H9 (cell line): ENCODE data around the gene FGD5. TPM values are rescaled to one million over a fixed set of nuclear protein-coding genes. Genes with fewer than 3 reads are reported as not detected.

Source experiments
- DNase-seq: peaks from one replicate; pipeline ENCODE4 v3.0.0-alpha.2; 2017
- H2AFZ ChIP-seq: one replicate; pipeline ENCODE4 v1.6.1; 2013; ENCODE audit warnings: mild to moderate bottlenecking, low read length, control low read depth, moderate library complexity
- H2AK5ac ChIP-seq: 2 replicates; pipeline ENCODE4 v1.6.1; 2013; ENCODE audit warnings: low read length, control low read depth, mixed read lengths; ENCODE audit not compliant: insufficient read length
- H2BK120ac ChIP-seq: one replicate; pipeline ENCODE4 v1.6.1; 2013; ENCODE audit warnings: low read depth, mild to moderate bottlenecking, low read length, control low read depth, inconsistent platforms; ENCODE audit not compliant: poor library complexity, severe bottlenecking
- H2BK12ac ChIP-seq: 2 replicates; pipeline ENCODE4 v1.6.1; 2013; ENCODE audit warnings: low read length, control low read depth, mixed read lengths, low read depth; ENCODE audit not compliant: insufficient read length
- H2BK15ac ChIP-seq: 2 replicates; pipeline ENCODE4 v1.6.1; 2013; ENCODE audit warnings: low read depth, low read length, control low read depth
- H2BK20ac ChIP-seq: one replicate; pipeline ENCODE4 v1.6.1; 2013; ENCODE audit warnings: low read depth, mild to moderate bottlenecking, low read length, control low read depth, inconsistent platforms; ENCODE audit not compliant: poor library complexity, severe bottlenecking
- H2BK5ac ChIP-seq: 2 replicates; pipeline ENCODE4 v1.6.1; 2013; ENCODE audit warnings: low read length, control low read depth, mixed read lengths; ENCODE audit not compliant: insufficient read length
- H3K14ac ChIP-seq: 2 replicates; pipeline ENCODE4 v1.6.1; 2013; ENCODE audit warnings: low read length, control low read depth; ENCODE audit not compliant: insufficient read depth
- H3K18ac ChIP-seq: 2 replicates; pipeline ENCODE4 v1.6.1; 2013; ENCODE audit warnings: low read depth, mild to moderate bottlenecking, mixed read lengths, low read length, control low read depth; ENCODE audit not compliant: insufficient read length
- H3K23ac ChIP-seq: 2 replicates; pipeline ENCODE4 v1.6.1; 2013; ENCODE audit warnings: low read length, control low read depth, mixed read lengths, low read depth; ENCODE audit not compliant: insufficient read length
- H3K23me2 ChIP-seq: 2 replicates; pipeline ENCODE4 v1.6.1; 2013; ENCODE audit warnings: low read depth, mild to moderate bottlenecking, mixed read lengths, low read length, control low read depth; ENCODE audit not compliant: insufficient read length, poor library complexity, severe bottlenecking
- H3K27ac ChIP-seq: 2 replicates; pipeline ENCODE4 v1.5.1; 2013; ENCODE audit warnings: low read length, control low read depth, mixed read lengths, low read depth; ENCODE audit not compliant: insufficient read length
- H3K27me3 ChIP-seq: 2 replicates; pipeline ENCODE4 v1.6.1; 2013; ENCODE audit warnings: low read length, control low read depth, inconsistent platforms; ENCODE audit not compliant: insufficient read depth
- H3K4ac ChIP-seq: 2 replicates; pipeline ENCODE4 v1.6.1; 2013; ENCODE audit warnings: low read depth, mild to moderate bottlenecking, control low read depth, inconsistent platforms, low read length, moderate library complexity
- H3K4me1 ChIP-seq: 2 replicates; pipeline ENCODE4 v1.6.1; 2013; ENCODE audit warnings: low read length, control low read depth, inconsistent platforms; ENCODE audit not compliant: insufficient read depth
- H3K4me2 ChIP-seq: 2 replicates; pipeline ENCODE4 v1.6.1; 2013; ENCODE audit warnings: low read length, control low read depth, mixed read lengths; ENCODE audit not compliant: insufficient read length, insufficient read depth
- H3K56ac ChIP-seq: 2 replicates; pipeline ENCODE4 v1.6.1; 2013; ENCODE audit warnings: low read depth, mild to moderate bottlenecking, mixed read lengths, low read length, control low read depth; ENCODE audit not compliant: insufficient read length
- H3K79me1 ChIP-seq: 2 replicates; pipeline ENCODE4 v1.6.1; 2013; ENCODE audit warnings: low read depth, mild to moderate bottlenecking, moderate library complexity, low read length, control low read depth, inconsistent platforms; ENCODE audit not compliant: insufficient read depth, poor library complexity, severe bottlenecking
- H3K79me2 ChIP-seq: 2 replicates; pipeline ENCODE4 v1.6.1; 2013; ENCODE audit warnings: low read length, control low read depth, inconsistent platforms; ENCODE audit not compliant: insufficient read depth
- H3K9ac ChIP-seq: 2 replicates; pipeline ENCODE4 v1.6.1; 2013; ENCODE audit warnings: low read length, control low read depth, mixed read lengths; ENCODE audit not compliant: insufficient read length; ENCODE audit errors: extremely low read depth
- H3K9me3 ChIP-seq: one replicate; pipeline ENCODE4 v1.6.1; 2013; ENCODE audit warnings: low read depth, low read length, inconsistent platforms; ENCODE audit not compliant: control insufficient read depth
- H3T11ph ChIP-seq: one replicate; pipeline ENCODE4 v1.6.1; 2013; ENCODE audit warnings: mild to moderate bottlenecking, low read length, control low read depth, inconsistent platforms
- H4K20me1 ChIP-seq: one replicate; pipeline ENCODE4 v1.6.1; 2013; ENCODE audit not compliant: control insufficient read depth, insufficient read length, insufficient read depth
- H4K5ac ChIP-seq: 2 replicates; pipeline ENCODE4 v1.6.1; 2013; ENCODE audit warnings: low read depth, mild to moderate bottlenecking, mixed read lengths, low read length, control low read depth; ENCODE audit not compliant: insufficient read length
- H4K8ac ChIP-seq: replicated peaks from 2 replicates; pipeline ENCODE4 v1.6.1; 2013; ENCODE audit warnings: low read length, control low read depth, mixed read lengths, low read depth; ENCODE audit not compliant: insufficient read length
- H4K91ac ChIP-seq: 2 replicates; pipeline ENCODE4 v1.6.1; 2013; ENCODE audit warnings: low read depth, mild to moderate bottlenecking, moderate library complexity, mixed read lengths, low read length, control low read depth; ENCODE audit not compliant: insufficient read length
- H3K27ac Mint-ChIP-seq, 3 experiments: 2 replicates in 2 of 3; 3 replicates in 1 of 3; pipeline ENCODE4 v1.8.0; 2020 to 2021; ENCODE audit warnings: mixed read lengths in 3 of 3, mild to moderate bottlenecking in 1 of 3, moderate library complexity in 1 of 3
- H3K27me3 Mint-ChIP-seq: 2 replicates; pipeline ENCODE4 v1.8.0; 2021; ENCODE audit warnings: low read depth, mild to moderate bottlenecking, moderate library complexity, mixed read lengths
- H3K36me3 Mint-ChIP-seq, 3 experiments: 2 replicates in 2 of 3; 3 replicates in 1 of 3; pipeline ENCODE4 v1.8.0; 2020 to 2021; ENCODE audit warnings: low read depth in 3 of 3, mixed read lengths in 3 of 3; ENCODE audit not compliant: insufficient read depth in 1 of 3
- H3K4me1 Mint-ChIP-seq, 2 experiments: 2 replicates each; pipeline ENCODE4 v1.8.0; 2020; ENCODE audit warnings: mixed read lengths in 2 of 2
- H3K4me3 Mint-ChIP-seq, 2 experiments: 2 replicates in 1 of 2; 3 replicates in 1 of 2; pipeline ENCODE4 v1.8.0; 2020 to 2021; ENCODE audit warnings: mild to moderate bottlenecking in 2 of 2, mixed read lengths in 2 of 2, moderate library complexity in 1 of 2
- H3K9me3 Mint-ChIP-seq, 2 experiments: 2 replicates in 1 of 2; 3 replicates in 1 of 2; pipeline ENCODE4 v1.8.0; 2020; ENCODE audit warnings: mild to moderate bottlenecking in 2 of 2, mixed read lengths in 2 of 2, moderate library complexity in 1 of 2
- WGBS: extraction: QIAGEN DNeasy Blood & Tissue Kit; methylation state at CpG from one replicate; pipeline ENCODE4 v1.1.7; 2013; ENCODE audit warnings: missing lambda C conversion rate, low lambda C conversion rate, mixed read lengths; ENCODE audit not compliant: insufficient read length; ENCODE audit errors: extremely low coverage; 5-methylcytosine and 5-hydroxymethylcytosine counted together
- total RNA-seq: library from RNA; stranded (reverse); gene quantifications from 2 replicates; pipeline ENCODE4 v1.2.1, GENCODE V29; 2021
- TF ChIP-seq, protein P1 (sequence below): fragments of 200-600 bp; sonication (generic); conservative IDR thresholded peaks from 3 replicates; pipeline ENCODE4 v1.8.0; 2021; ENCODE audit warnings: antibody characterized with exemption, mild to moderate bottlenecking

FGD5 gene
- total RNA-seq, 1 experiment from 2014 or later, result 7.8 TPM

DNA sequence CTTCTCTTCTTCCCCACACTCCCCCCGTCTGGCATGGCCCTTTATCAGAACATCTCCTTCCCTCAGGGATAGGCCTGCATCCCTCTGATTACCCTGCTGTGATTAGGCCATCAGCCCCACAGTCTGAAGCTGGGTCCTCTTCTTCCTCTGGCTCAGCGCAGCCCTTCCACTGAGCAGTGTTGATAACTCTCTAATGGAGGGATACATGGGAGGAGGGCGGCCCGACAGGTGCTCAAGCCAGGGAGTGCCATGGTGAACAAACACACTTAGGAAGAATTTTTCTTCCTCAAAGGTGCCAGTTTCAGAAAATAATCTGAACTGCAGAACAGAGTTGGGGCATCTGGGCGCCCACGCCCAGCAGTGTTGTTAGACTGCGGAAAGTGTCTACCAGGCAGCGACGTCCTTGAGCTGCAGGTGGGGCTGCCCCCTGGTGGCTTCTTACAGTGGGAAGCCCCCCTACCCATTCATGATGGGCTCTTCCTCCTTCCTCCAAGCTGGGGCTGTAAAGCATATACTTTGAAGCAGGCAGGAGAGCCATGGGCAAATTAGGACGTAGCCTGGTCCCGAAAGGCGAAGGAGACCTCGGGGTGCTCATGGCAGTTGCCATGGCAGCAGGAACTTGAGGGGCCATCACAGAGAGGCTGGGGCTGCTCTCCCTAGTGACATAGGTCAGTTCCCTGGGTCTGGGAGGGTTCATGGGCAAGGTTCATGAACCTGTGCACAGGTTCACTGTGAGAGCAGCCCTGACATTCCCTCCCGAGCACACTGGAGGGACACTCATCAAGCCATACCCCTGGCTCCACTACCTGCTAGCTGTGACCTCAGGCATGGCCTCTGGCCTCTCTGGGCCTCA, 95.4 kb downstream of the FGD5 start:
- Histone ChIP-seq H3K27ac (no peak overlapping the region), H3K27me3 (no peaks in the 10 kb centered on the region), H4K8ac (no peak overlapping the region), H4K20me1 (no peaks in the 10 kb centered on the region), H2AK5ac (no peak overlapping the region), H2BK20ac (no peak overlapping the region), H3K23me2 (no peaks in the 10 kb centered on the region), H3T11ph (no peak overlapping the region), H3K79me2 (no peaks in the 10 kb centered on the region), H3K4me2 (no peak overlapping the region), H4K91ac (no peak overlapping the region), H2AFZ (no peak overlapping the region), H2BK5ac (no peak overlapping the region), H3K9me3 (no peaks in the 10 kb centered on the region), H2BK15ac (no peak overlapping the region), H3K23ac (no peak overlapping the region), H3K18ac (no peak overlapping the region), H4K5ac (no peak overlapping the region), H3K9ac (no peak overlapping the region), H2BK120ac (no peak overlapping the region), H2BK12ac (no peak overlapping the region), H3K79me1 (no peaks in the 10 kb centered on the region), H3K4ac (no peak overlapping the region), H3K14ac (no peak overlapping the region; the same call in 1 of the 2 replicates), H3K4me1 (no peaks in the 10 kb centered on the region), H3K56ac (no peak overlapping the region)
- H3K9me3 Mint-ChIP-seq, result no peaks in the 10 kb centered on the region
- no peaks in the 10 kb centered on the region; the same call in 1 of the 2 replicates for H3K27me3 Mint-ChIP-seq
- WGBS, result no CpG with 5 or more reads among the region's 14 CpGs
- no peak overlapping the region for H3K4me3 Mint-ChIP-seq
- TF ChIP-seq, protein P1, sequence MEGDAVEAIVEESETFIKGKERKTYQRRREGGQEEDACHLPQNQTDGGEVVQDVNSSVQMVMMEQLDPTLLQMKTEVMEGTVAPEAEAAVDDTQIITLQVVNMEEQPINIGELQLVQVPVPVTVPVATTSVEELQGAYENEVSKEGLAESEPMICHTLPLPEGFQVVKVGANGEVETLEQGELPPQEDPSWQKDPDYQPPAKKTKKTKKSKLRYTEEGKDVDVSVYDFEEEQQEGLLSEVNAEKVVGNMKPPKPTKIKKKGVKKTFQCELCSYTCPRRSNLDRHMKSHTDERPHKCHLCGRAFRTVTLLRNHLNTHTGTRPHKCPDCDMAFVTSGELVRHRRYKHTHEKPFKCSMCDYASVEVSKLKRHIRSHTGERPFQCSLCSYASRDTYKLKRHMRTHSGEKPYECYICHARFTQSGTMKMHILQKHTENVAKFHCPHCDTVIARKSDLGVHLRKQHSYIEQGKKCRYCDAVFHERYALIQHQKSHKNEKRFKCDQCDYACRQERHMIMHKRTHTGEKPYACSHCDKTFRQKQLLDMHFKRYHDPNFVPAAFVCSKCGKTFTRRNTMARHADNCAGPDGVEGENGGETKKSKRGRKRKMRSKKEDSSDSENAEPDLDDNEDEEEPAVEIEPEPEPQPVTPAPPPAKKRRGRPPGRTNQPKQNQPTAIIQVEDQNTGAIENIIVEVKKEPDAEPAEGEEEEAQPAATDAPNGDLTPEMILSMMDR, result peak; percentile 68
- no peaks in the 10 kb centered on the region for H3K36me3 Mint-ChIP-seq
- no peak overlapping the region; a peak in 1 of 7 replicates for H3K27ac Mint-ChIP-seq
- DNase-seq, result peak; percentile 47
- peaks cover 6 to 10% of the 10 kb centered on the region in 2 experiments for H3K4me1 Mint-ChIP-seq
